Esophagus mucosa (tissue), 1 donor: ENCODE data around the gene IFI27L2. TPM values are rescaled to one million over a fixed set of nuclear protein-coding genes. Genes with fewer than 3 reads are reported as not detected.
"Not testable (repeated sequence)": the region's sequence is repeated elsewhere in the genome, so short reads cannot be mapped to it uniquely, and the experiment has no call there.

ENCODE experiments used
- ATAC-seq: fragments of 200-7000 bp; cut with Tn5 transposase; one replicate; pipeline ENCODE4 v1.9.1; 2020
- total RNA-seq: library from RNA; stranded (reverse); gene quantifications from one replicate; pipeline ENCODE4 v1.2.4, GENCODE V29; 2023
- donor health status: DM: yes; HTN: yes; CAD: no.

The IFI27L2 gene, protein sequence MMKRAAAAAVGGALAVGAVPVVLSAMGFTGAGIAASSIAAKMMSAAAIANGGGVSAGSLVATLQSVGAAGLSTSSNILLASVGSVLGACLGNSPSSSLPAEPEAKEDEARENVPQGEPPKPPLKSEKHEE
- 30.8 TPM for total RNA-seq

DNA sequence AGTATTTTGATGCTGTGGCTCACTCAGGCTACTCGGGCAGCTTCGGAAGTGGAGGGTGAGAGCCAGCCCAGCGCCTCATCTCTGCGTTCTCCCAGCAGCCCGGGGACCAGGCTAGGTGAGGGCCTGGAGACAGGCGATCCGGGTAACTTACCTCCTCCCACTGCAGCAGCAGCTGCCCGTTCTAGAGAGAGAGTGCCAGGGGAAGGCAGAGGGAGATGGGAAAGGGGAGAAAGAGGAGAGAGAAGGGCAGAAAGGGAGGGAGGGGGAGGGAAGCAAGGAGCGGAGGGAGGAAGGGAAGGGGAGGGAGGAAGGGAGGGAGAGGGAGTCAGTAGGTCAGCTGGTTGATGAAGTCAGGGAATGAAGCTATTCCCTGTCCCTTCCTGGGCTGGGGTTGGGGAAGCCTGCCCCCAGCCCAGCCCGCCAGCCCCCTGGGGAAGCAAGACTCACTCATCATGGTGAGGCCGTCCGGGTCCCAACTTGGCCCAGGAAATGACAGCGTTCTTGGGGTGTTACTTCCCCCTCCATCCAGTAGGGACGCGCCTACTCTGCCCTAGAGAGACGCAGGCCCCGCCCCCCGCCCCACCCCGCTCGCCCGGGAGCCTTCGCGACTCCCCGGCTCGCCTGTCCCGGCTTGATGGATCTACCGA, at the start of gene IFI27L2:
TSS of gene IFI27L2 (minus strand) at position 494 of the 647 bp plus-strand sequence. CDS start at position 454, 40 bp downstream.
- ATAC-seq: peak; percentile 73

DNA sequence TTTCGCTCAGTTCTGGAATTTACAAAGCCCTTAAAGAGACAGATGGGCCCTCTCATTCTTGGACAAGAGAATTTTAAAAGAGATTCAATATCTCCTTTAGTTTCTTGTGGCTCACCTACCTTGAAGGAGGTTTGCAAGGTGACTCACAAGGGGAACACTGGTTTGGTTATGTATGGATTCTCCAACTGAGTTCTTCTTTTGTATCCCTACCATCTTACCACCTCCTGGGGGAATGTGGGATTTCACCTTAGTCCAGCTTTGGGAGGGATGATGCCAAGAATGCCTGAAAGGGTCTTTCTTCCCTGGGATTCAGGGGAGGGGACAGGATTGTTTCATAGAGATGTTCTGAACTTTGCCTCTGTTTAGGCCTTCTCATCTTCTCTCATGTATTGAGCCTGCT, 48.4 kb upstream of the IFI27L2 start:
- ATAC-seq: no peak

- ATAC-seq: no peak
These were observed 47.4 kb upstream of the IFI27L2 start for GRCh38 chr14:94176808-94177207.

- no peak for ATAC-seq
These were observed 46.3 kb upstream of the IFI27L2 start for GRCh38 chr14:94175747-94176146.

DNA sequence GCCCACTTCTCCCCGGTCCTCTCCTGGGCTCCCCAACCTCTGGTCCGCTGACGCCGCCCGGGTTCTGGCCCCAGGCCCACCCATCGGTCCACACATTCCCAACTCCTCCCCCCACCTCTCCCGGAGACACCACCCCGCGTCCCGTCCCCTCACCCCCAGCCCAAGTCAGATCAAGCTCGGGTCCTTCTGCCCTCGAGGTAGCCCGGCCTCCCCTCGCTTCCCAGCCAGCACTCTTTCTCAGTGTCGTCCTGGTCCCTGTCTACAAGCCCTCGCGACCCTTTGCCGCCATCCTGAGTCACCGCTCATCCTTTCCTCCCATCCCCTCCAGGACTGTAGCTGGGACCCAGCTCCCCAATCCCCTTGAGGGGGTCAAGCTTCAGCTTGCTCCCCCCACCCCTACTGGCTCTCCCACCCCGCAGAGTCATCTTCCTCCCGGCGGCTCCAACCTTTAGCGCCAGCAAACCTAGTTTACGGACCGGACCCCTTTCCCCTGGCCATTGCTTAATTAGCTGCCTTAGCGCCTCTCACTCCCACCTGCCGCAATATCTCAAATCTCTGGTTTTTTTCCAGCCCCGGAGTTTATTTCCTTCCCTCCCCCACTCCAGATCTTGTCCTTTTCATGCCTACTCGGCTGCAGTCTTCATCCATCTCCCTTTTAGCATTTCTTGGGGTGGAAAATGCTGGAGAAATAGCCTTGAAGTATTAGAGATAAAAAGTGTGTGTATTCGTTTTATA, 45.8 kb upstream of the IFI27L2 start:
- ATAC-seq: peak; percentile 18

GRCh38 chr14:94174604-94175010, 45.2 kb upstream of the IFI27L2 start:
- ATAC-seq: peak; percentile 47

GRCh38 chr14:94173885-94174603, 44.6 kb upstream of the IFI27L2 start, which contains the start of gene PPP4R4:
PPP4R4 (plus strand) TSS chr14:94174322; CDS start chr14:94174466, 144 bp downstream.
- peak; percentile 91 for ATAC-seq

DNA sequence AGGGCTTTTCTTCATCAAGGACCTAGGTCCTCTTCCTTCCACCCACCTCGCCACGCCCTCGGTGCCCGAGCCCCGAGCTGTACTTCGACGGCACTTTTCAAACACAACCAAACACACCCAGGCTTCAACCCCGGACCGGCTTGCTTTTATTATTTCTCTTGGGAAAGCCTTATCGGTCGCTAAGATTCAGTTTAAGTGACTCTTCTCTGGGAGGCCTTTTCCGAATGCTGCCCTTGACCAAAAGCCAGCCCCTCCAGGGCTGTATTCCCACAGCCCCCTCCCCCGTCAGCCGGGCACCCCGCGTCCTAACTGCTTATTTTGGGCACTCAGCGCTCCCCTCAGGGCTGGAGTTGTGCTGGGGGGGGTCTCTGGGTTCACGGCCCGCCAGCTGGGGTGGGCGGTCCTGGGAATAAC, 44.1 kb upstream of the IFI27L2 start:
- ATAC-seq: no peak

GRCh38 chr14:94172545-94172944, 43.1 kb upstream of the IFI27L2 start:
- ATAC-seq: no peak

DNA sequence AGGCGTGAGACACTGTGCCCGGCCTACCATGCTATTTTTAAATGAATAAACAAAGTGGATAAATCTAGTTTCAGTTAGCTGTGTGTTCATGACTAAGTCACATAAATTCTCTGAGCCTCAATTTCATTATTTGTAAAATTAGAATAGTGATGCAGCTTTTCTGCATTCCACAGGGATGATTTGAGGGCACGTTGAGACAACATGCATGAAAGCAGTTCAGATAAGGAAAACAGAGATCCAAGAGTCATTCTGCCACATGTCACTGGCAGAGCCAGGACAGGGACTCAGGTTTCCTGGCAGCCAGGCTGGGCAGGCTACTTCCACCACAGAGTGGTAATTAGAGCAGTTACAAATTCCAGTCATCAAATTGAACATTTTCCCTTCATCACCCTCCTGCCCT, 41.8 kb upstream of the IFI27L2 start:
- no peak for ATAC-seq

DNA sequence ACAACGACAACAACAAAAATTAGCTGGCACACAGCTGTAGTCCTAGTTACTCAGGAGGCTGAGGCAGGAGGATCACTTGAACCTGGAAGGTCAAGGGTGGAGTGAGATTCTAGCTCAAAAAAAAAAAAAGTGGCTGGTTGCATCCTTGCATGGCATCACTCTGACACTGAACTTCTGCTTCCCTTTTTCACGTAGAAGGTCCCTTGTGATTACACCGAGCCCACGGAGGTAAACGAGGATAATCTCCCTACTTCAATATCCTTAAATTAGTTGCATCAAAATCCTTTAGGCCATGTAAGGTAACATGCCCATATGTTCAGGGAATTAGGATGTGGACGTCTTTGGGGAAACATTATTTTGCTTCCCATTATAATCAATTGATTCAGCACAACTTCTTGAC, 40.7 kb upstream of the IFI27L2 start:
- no peak for ATAC-seq

- ATAC-seq: no peak
These were observed 36.3 kb upstream of the IFI27L2 start for GRCh38 chr14:94165744-94166143.

DNA sequence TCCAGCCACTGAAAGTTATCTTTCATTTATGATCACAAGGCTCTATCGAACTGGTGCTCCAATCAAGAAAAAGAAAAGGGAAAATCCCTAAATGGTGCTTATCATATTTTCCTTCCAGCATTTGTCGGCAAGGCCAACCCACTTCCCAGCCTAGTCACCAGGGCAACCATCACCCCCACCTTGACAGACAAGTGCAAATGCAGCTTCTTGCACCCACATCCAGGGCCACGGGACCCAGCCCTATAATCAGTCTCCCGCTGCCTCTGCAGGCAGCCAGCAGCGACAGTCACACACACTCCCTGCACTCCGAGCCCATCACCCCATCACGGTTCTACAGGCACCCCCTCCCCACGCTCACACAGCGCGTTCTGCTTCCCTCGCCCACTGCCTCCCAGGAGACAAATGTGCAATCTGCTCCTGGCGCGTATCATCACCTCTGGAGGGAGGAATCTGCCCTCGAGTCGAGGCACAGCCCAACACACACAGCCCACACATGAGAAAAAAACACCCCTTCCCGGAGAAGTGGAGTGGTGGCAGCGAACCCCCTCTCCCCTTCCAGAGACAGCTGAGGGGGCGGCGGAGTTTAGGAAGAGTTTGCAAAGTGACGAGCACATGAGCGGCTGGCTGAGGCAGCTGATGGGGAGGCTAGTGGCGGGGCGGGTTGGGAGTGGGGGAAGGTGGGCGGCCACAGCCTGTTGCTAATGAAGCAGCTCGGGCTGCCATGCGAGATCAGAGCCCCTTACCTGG, 35.5 kb upstream of the IFI27L2 start:
- no peak for ATAC-seq

GRCh38 chr14:94163796-94164195, 34.4 kb upstream of the IFI27L2 start:
- ATAC-seq: no peak

GRCh38 chr14:94162466-94162865, 33.1 kb upstream of the IFI27L2 start:
- ATAC-seq: no peak

- ATAC-seq: no peak
These were observed 32.6 kb upstream of the IFI27L2 start for GRCh38 chr14:94161981-94162380.

- no peak for ATAC-seq
These were observed 31.7 kb upstream of the IFI27L2 start for GRCh38 chr14:94161058-94161457.

- ATAC-seq: no peak
These were observed 29.0 kb upstream of the IFI27L2 start for GRCh38 chr14:94158239-94158883.

DNA sequence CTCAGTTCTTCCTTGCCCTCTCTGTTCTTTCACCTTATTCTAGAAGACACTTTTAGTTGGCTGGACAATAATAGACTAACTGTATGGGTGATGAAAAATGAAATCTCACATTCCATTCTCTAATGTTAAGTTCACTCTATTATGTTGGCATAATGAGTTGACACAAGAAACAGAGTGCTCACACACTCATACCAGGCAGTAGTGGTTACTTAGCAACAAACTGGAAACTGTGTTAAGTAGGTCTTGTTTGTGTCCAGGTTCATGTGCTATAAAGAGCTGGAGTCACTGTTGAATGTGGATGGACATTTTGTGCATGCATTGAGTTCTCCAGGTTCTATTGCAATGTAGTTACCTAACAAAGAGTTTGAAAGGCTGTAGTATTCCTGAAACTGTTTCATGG, 27.8 kb upstream of the IFI27L2 start:
- ATAC-seq: no peak

- not testable (repeated sequence) for ATAC-seq
These were observed 26.7 kb upstream of the IFI27L2 start for GRCh38 chr14:94156143-94156542.

DNA sequence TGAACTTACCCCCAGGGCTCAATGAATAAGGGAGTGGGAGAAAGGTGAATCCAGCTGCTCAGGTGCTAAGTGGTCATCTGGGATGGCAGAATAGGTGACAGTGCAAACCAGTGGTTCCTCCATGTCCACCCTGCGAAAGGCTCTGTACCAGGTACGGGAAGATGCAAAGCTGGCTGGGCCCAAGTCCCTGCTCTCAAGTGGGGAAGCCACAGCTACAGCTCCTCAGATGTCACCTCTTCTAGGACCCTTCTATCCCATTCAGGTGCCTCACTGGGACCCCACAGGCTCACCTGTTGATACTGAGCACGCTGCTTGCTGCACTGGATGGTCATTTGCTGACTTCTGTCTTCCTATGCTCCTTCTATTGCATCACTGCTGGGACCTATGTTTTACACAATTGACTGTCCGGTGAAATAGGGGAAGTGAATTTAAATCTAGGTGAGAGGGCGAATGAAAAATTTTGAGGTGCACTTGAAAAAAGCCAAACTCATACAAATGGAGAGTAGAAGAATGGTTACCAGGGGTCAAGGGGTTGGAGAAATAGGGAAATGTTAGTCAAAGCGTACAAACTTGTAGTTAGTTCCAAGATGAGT, 24.4 kb upstream of the IFI27L2 start:
- no peak for ATAC-seq
